Left cardiac atrium (tissue), 4 donors: ENCODE results near the gene CXCR4. TPM values are rescaled to one million over a fixed set of nuclear protein-coding genes. Genes with fewer than 3 reads are reported as not detected.

Source experiments
- ATAC-seq, 2 donors: fragments of 200-7000 bp; cut with Tn5 transposase; one replicate each; pipeline ENCODE4 v1.9.1; 2020; ENCODE audit warnings: mild to moderate bottlenecking in 2 of 2, moderate library complexity in 2 of 2
- DNase-seq: peaks from one replicate; pipeline ENCODE4 v3.0.0-alpha.2; 2020
- intact Hi-C, 2 donors: fragments of 100-400 bp; cut with DNase I; formaldehyde crosslinking; loops; one replicate each; pipeline versions ENCODE4 v1.14.1 to v1.15.1; 2022 to 2023
- total RNA-seq, 2 donors: library from RNA; stranded (reverse); fragmentation: NEBNext Ultra II Directional; extraction: Animal tissue kit (Norgen Biotek cat#: 25700); gene quantifications; one replicate each; pipeline ENCODE4 v1.2.1, GENCODE V29; 2021
- donor health status: DM: no; HTN: yes; CAD: no.
- donor health status: DM: no; HTN: yes; CAD: no; lungs with severe emphysema.
- donor health status: DM: yes; HTN: yes; CAD: no.
- donor health status: Dilated cardiomyopathy.

CXCR4 gene
- total RNA-seq, 2 donors from 2014 or later: 4.4 to 7.7 TPM

DNA sequence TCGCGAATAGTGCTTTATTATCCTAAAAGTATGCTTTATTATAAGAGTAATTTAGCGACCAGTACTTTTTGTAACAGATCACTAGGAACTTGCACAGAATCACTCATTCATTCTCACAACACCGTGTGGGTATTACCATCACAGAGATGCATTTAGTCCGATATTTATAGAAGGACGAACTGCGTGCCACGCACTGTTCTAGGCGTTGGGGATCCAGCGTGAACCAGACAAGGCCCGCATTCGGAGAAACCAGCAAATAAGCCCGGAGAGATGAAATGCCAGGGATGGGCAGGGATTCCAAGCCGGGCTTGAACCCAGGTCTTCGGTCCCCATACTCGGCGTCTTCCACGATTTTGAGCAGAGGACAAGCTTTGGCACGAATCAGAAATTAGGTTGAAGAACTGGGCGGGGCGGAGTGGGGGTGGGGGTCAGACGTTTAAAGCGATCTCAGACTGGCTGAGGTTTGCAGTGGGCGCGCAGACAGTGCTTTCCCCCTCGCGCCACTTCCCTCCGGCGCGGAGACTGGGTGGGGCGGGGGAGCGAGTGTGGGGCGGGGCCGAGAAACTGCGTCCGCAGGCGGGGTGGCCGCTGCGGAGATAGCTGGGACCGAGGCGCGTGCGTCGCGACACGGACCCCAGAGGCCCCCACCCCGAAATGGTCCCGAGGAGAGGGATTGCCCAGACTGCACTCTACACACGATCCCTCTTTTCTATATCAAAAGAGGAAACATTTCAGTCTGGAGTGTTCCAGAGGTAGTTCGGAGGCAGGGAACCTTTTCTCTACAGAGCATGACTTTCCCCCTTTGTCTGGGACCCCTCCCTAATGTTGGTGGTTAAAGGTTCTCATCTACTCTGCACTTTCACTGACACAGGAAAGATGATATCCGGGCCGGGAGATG, 1.1 kb upstream of the CXCR4 start:
- DNase-seq: peak; percentile 63

GRCh38 chr2:136117391-136117841, 533 bp downstream of the CXCR4 start:
- peak; percentile 18 to 44 for ATAC-seq
- peak; percentile 50 for DNase-seq
- intact Hi-C loops: no loop called here

More for the DNA sequence above, 1.1 kb upstream of the CXCR4 start:
- peak; percentile 61 to 72 for ATAC-seq
- intact Hi-C loops: no loop called here

DNA sequence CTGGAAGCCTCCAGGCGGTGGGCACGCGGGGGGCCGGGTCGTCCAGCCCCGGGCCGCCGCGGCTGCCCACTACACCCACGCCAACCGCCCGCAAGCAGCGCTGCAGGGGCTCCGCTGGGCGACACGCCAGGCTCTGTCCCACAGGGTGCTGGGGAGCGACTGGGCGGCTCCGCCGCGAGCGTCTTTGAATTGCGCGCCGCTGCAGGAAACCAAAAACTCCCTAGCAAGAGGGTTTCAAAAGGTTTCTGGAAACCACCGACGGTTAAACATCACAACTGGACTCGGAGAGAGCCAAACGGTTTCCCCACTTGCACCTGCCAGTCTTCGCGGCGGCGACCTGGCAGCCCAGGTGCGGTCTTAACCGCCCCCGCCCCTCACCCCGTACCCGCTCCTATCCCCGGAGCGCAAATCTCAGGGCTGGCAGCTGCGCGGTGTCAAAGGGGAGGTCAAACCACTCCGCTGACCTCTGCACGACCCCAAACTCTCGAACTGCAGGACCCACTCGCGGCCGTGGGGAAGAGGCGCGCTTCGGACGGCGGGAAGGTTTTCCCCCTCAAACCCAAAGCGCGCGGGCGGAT, 1.0 kb downstream of the CXCR4 start:
- DNase-seq (peak; percentile 42), ATAC-seq (peak; percentile 24 to 25)
- intact Hi-C loops: no loop called here

GRCh38 chr2:136116151-136116812, 1.7 kb downstream of the CXCR4 start:
- peak; percentile 52 for DNase-seq
- intact Hi-C loops: no loop called here
- peak; percentile 7 to 10 for ATAC-seq

GRCh38 chr2:136115183-136115761, 2.7 kb downstream of the CXCR4 start:
- intact Hi-C loops: no loop called here
- DNase-seq: no peak
- no peak for ATAC-seq

DNA sequence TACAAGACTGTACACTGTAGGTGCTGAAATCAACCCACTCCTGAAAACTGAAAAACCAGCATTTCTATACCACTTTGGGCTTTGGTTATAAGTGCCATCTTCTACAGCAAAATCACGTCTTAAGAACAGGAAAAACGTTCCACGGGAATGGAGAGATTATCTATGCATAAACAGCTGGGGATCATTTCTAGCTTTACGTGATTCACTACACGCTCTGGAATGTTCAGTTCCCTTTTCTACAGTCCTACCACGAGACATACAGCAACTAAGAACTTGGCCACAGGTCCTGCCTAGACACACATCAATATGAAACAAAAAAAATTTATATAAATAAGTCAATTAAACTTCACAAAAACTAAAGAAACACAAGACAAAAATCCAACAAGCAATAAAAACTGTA, 3.6 kb downstream of the CXCR4 start:
- DNase-seq: no peak
- intact Hi-C loops: no loop called here

DNA sequence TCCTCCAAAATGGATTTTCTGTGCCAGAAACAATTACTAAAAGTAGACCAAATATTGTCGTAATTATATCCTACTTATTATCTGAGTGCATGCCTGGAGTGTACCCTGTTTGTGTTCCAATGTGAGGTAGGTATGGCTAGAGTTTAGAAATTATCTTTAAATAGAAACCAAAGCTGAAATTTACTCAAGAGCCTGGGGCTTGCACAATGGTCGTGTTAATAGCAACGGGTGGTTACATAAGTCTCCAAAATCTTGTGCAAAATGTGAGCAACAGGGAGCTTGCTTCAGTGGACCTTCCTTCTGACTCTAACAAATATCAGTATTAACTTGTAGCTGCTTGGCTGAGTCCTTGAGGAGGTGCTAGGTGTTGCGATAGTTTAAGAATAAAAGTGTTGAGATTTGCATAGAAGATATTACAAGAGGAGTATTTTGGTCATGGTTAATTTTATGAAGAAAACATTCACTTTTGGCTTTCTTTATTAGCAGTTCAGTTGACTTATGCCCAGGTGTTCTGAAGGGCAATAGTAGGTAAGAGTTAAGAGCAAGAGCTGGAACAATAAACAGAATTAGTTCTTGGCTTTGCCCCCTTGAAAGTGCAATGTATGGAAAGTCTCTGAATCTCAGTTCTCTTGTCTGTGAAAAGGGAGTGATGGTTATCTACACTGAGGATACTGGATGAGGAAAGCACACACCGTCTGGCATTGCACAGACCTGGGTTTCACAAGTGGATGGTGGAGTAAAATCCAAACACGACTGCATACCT, 4.6 kb downstream of the CXCR4 start:
- ATAC-seq (no peak), DNase-seq (no peak)
- intact Hi-C loops: no loop called here

More for the DNA sequence above, 3.6 kb downstream of the CXCR4 start:
- ATAC-seq: no peak

GRCh38 chr2:136112317-136113208, 5.4 kb downstream of the CXCR4 start:
- intact Hi-C loops: no loop called here
- DNase-seq (no peak), ATAC-seq (no peak)

DNA sequence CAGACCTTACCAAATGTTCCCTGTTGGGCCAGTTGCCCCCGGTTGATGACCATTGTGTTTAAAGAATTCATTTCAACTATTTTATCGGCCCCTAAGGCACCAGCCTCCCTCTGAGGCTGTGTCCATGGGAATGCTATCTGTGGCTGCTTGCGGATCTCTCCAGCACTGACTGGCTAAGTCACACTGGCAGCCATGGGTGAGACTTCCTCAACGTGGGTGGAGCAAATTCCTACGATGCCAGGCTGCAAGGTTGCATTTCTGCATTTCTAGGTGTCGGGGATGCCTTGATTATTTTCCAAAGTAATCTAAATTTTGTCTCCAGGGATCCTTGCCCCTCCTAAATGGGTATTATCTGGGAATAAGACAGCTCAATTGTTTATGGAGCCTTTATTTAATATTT, 6.2 kb downstream of the CXCR4 start:
- intact Hi-C loops: no loop called here
- ATAC-seq (no peak), DNase-seq (no peak)

- intact Hi-C loops: no loop called here
- DNase-seq (no peak), ATAC-seq (no peak)
These were observed 7.4 kb downstream of the CXCR4 start for GRCh38 chr2:136110526-136110925.

GRCh38 chr2:136108463-136108862, 9.5 kb downstream of the CXCR4 start:
- no peak for DNase-seq
- ATAC-seq: no peak
- intact Hi-C loops: no loop called here

- intact Hi-C loops: no loop called here
- ATAC-seq (no peak), DNase-seq (no peak)
These were observed 10.6 kb downstream of the CXCR4 start for GRCh38 chr2:136107051-136108033.

GRCh38 chr2:136106505-136106904, 11.4 kb downstream of the CXCR4 start:
- ATAC-seq: no peak
- intact Hi-C loops: no loop called here
- no peak for DNase-seq

DNA sequence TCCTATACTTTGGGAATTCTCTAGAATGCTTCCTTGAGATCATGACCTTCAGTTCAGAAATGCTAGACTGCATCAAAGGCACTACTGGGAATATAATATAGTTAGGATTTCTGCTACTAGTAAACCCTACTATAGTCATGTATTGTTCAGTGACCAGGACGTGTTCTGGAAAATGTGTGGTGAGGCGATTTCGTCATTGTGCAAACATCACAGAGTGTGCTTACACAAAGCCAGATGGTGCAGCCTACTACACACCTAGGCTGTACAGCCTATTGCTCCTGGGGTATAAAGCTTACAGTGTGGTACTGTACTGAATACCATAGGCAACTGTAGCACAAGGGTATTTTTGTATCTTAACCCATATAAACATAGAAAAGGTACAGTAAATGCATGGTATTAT, 13.0 kb downstream of the CXCR4 start:
- intact Hi-C loops: no loop called here
- no peak for ATAC-seq
- DNase-seq: no peak

DNA sequence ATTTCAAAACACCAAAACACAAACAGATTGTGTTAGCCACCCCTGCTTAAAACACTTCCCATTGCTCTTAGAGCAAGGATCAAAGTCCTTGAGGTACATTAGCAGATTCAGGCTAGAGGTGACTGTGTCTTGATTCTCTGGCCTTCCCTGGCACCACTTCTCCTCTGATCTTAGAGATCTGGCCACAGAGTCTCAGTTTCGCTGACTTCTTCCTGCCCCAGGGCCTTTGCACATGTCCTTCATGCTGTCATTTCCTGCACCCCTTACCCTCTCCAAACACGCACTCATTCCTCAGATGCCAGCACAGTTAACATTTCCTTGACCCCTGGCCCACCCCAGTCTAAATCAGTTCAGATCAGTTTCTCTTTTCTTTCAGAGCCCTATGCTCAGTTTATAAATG, 16.9 kb downstream of the CXCR4 start:
- DNase-seq (no peak), ATAC-seq (no peak)
- intact Hi-C loops: no loop called here

DNA sequence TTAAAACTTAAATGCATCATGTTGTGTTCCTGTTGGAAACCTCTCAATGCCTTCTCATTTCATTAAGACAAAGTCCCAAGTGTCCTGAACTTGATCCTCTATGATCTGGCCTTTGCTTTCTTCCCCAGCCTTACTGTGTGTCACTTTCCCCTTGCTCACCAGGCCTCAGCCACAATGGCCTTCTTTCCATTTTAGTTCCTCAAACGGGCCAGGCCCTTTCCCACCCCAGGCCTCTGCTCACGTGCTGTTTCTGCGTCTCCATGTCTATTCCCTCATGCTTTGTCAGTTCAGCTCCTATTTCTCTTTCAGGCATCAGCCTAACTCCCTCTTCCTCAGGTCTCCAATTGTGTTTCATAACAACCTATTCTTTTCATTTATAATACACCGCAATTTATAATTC, 19.5 kb downstream of the CXCR4 start:
- DNase-seq: no peak
- peak in 1 of 2 donors; percentile 33 for ATAC-seq
- intact Hi-C loops: no loop called here

GRCh38 chr2:136093583-136093982, 24.4 kb downstream of the CXCR4 start:
- DNase-seq (no peak), ATAC-seq (no peak)
- intact Hi-C loops: no loop called here
